ENCODE data around the gene PRPF38A.
"Not testable (repeated sequence)": the region's sequence is repeated elsewhere in the genome, so short reads cannot be mapped to it uniquely, and the experiment has no call there.

The PRPF38A gene

GRCh38 chr1:52404116-52404974, at the start of gene PRPF38A, which contains the start of gene ORC1:
Gene PRPF38A (plus strand): TSS chr1:52404602. CDS start chr1:52404750, 148 bp downstream.
Gene ORC1 (minus strand): TSS chr1:52404423. CDS start chr1:52402223, 2,200 bp downstream.
- peak; percentile 98 for DNase-seq

GRCh38 chr1:52355436-52355835, 49.0 kb upstream of the PRPF38A start:
- no peak for DNase-seq

GRCh38 chr1:52355847-52356505, 48.4 kb upstream of the PRPF38A start:
- DNase-seq, result no peak

- no peak for DNase-seq
Measured at GRCh38 chr1:52356818-52357355, 47.5 kb upstream of the PRPF38A start.

GRCh38 chr1:52357397-52357796, 47.0 kb upstream of the PRPF38A start:
- DNase-seq, result no peak

GRCh38 chr1:52358851-52359497, 45.4 kb upstream of the PRPF38A start:
- no peak for DNase-seq

GRCh38 chr1:52359676-52360594, 44.5 kb upstream of the PRPF38A start:
- DNase-seq, result no peak

- DNase-seq, result no peak
Measured at GRCh38 chr1:52360595-52360968, 43.8 kb upstream of the PRPF38A start.

GRCh38 chr1:52364235-52364839, 40.1 kb upstream of the PRPF38A start:
- DNase-seq, result no peak

GRCh38 chr1:52365071-52365745, 39.2 kb upstream of the PRPF38A start:
- DNase-seq, result peak; percentile 13

- DNase-seq, result peak; percentile 99
Measured at GRCh38 chr1:52365746-52366516, 38.5 kb upstream of the PRPF38A start, which contains the start of gene CC2D1B. Gene CC2D1B (minus strand): TSS chr1:52366205. CDS start chr1:52364620, 1,585 bp downstream.

- DNase-seq, result no peak
Measured at GRCh38 chr1:52366517-52366827, 37.9 kb upstream of the PRPF38A start.

- no peak for DNase-seq
Measured at GRCh38 chr1:52367272-52367671, 37.1 kb upstream of the PRPF38A start.

GRCh38 chr1:52368383-52369172, 35.8 kb upstream of the PRPF38A start:
- DNase-seq, result peak; percentile 54

- DNase-seq, result not testable (repeated sequence)
Measured at GRCh38 chr1:52369851-52370250, 34.6 kb upstream of the PRPF38A start.

GRCh38 chr1:52385376-52385775, 19.0 kb upstream of the PRPF38A start:
- DNase-seq, result no peak

- DNase-seq, result no peak
Measured at GRCh38 chr1:52386458-52386857, 17.9 kb upstream of the PRPF38A start.

GRCh38 chr1:52393174-52393573, 11.2 kb upstream of the PRPF38A start:
- no peak for DNase-seq

- no peak for DNase-seq
Measured at GRCh38 chr1:52399629-52400028, 4.8 kb upstream of the PRPF38A start.

- no peak for DNase-seq
Measured at GRCh38 chr1:52400131-52400530, 4.3 kb upstream of the PRPF38A start.
